GM23248 (cell line): Measurements from ENCODE around the gene ZFAND6. TPM values are rescaled to one million over a fixed set of nuclear protein-coding genes. Genes with fewer than 3 reads are reported as not detected.
"Not testable (repeated sequence)": the region's sequence is repeated elsewhere in the genome, so short reads cannot be mapped to it uniquely, and the experiment has no call there.

Source experiments
- DNase-seq: peaks from one replicate; pipeline ENCODE4 v3.0.0-alpha.2; 2015
- H2AFZ ChIP-seq: fragments of 200-600 bp; sonication (generic); 2 replicates; pipeline ENCODE4 v1.6.1; 2016; ENCODE audit warnings: antibody characterized with exemption
- H3F3A ChIP-seq: fragments of 200-600 bp; sonication (generic); 2 replicates; pipeline ENCODE4 v1.6.1; 2016; ENCODE audit warnings: mild to moderate bottlenecking, antibody characterized with exemption, mixed run types; ENCODE audit not compliant: insufficient read depth
- H3K27ac ChIP-seq: fragments of 200-600 bp; sonication (generic); 2 replicates; pipeline ENCODE4 v1.5.1; 2016; ENCODE audit warnings: mild to moderate bottlenecking
- H3K27me3 ChIP-seq: fragments of 200-600 bp; sonication (generic); replicated peaks from 2 replicates; pipeline ENCODE4 v1.6.1; 2016; ENCODE audit warnings: mild to moderate bottlenecking; ENCODE audit not compliant: insufficient read depth
- H3K36me3 ChIP-seq: fragments of 200-600 bp; sonication (generic); 2 replicates; pipeline ENCODE4 v1.6.1; 2016; ENCODE audit warnings: low read depth, mild to moderate bottlenecking
- H3K4me1 ChIP-seq: fragments of 200-600 bp; sonication (generic); 2 replicates; pipeline ENCODE4 v1.6.1; 2016; ENCODE audit warnings: mild to moderate bottlenecking; ENCODE audit not compliant: insufficient read depth
- H3K4me2 ChIP-seq: fragments of 200-600 bp; sonication (generic); one replicate; pipeline ENCODE4 v1.6.1; 2016; ENCODE audit warnings: mild to moderate bottlenecking; ENCODE audit not compliant: unreplicated experiment
- H3K4me3 ChIP-seq: fragments of 200-600 bp; sonication (generic); 2 replicates; pipeline ENCODE4 v1.5.1; 2016; ENCODE audit warnings: mild to moderate bottlenecking
- H3K79me2 ChIP-seq: fragments of 200-600 bp; sonication (generic); 2 replicates; pipeline ENCODE4 v1.6.1; 2016; ENCODE audit warnings: mild to moderate bottlenecking; ENCODE audit not compliant: insufficient read depth
- H3K9ac ChIP-seq: fragments of 200-600 bp; sonication (generic); 2 replicates; pipeline ENCODE4 v1.6.1; 2016; ENCODE audit warnings: mild to moderate bottlenecking
- H3K9me2 ChIP-seq: fragments of 200-600 bp; sonication (generic); 2 replicates; pipeline ENCODE4 v1.6.1; 2016; ENCODE audit warnings: mixed run types, mild to moderate bottlenecking, moderate library complexity; ENCODE audit not compliant: insufficient read depth
- H3K9me3 ChIP-seq: fragments of 200-600 bp; sonication (generic); one replicate; pipeline ENCODE4 v1.6.1; 2017; ENCODE audit warnings: low read depth
- H4K20me1 ChIP-seq: fragments of 200-600 bp; sonication (generic); 2 replicates; pipeline ENCODE4 v1.6.0; 2016; ENCODE audit not compliant: insufficient read depth
- EZH2 ChIP-seq: fragments of 200-600 bp; sonication (generic); IDR thresholded peaks from 2 replicates; pipeline ENCODE4 v1.6.1; 2018; ENCODE audit warnings: antibody characterized with exemption, mild to moderate bottlenecking; ENCODE audit not compliant: insufficient read depth, poor library complexity, severe bottlenecking
- EZH2phosphoT487 ChIP-seq: fragments of 200-600 bp; sonication (generic); IDR thresholded peaks from 2 replicates; pipeline ENCODE4 v1.6.1; 2018; ENCODE audit warnings: antibody characterized with exemption, moderate library complexity, mild to moderate bottlenecking, low read depth; ENCODE audit not compliant: insufficient read depth
- WGBS, 2 experiments: methylation state at CpG; one replicate each; pipeline ENCODE4 v1.1.6; 2015 to 2017; ENCODE audit warnings: low lambda C conversion rate in 2 of 2, low coverage in 1 of 2; ENCODE audit errors: missing lambda C conversion rate in 2 of 2; 5-methylcytosine and 5-hydroxymethylcytosine counted together
- in situ Hi-C: fragments of 300-500 bp; cut with MboI; formaldehyde crosslinking; loops from 2 replicates; pipeline ENCODE4 v1.15.0; 2020
- polyA plus RNA-seq: library from polyadenylated mRNA; unstranded; fragments of >200 nt; fragmentation: Nextera tagmentation; extraction: Ambion mirVana; gene quantifications from 2 replicates; pipeline ENCODE4 v1.2.1, GENCODE V29; 2016
- total RNA-seq: library from RNA; depleted of rRNA; stranded (reverse); fragments of >200 nt; shearing (Covaris generic); gene quantifications from 2 replicates; pipeline ENCODE4 v1.2.3, GENCODE V29; 2014

The ZFAND6 gene
- total and polyA plus RNA-seq, 2 experiments from 2014 or later, result 101 to 104 TPM

DNA sequence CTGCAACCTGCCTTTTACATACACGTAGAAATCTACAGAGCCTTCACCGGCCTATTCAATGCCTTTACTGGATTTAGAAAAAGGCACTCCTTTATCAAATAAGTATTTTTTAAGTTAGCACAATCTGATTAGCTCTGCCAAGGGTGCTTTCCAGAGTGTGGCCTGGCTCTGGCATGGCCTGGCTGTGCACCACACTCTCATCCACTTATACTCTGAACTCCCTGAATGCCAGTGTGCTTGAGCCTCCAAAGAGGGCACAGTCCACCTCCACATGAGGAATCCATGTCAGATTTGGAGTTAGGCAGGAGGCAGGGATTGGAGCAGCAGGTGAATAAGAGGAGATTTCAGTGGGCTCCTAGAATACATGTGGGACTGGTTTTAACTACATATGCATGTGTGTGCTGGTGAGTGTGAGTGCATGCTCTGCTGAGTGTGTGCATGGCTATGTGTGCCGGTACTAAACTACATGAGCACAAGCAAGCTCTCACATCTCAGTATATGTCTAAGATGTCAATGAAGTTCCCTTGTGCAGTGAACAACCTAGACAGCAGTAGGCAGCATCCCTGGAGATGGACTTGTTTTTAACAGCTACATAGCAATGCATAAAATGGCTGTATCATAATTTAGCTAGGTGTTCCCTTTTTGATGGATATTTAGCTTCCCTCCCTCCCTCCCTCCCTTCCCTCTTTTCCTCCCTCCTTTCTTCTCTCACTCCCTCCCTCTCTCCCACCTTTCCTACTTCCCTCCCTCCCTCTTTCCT, 17.8 kb upstream of the ZFAND6 start:
- in situ Hi-C loops, result no loop called here
- Histone ChIP-seq H3K4me1 (no peaks in the 10 kb centered on the region), H3K36me3 (no peaks in the 10 kb centered on the region), H3K9ac (no peak overlapping the region), H3K27ac (no peak overlapping the region), H2AFZ (no peak overlapping the region), H3F3A (no peaks in the 10 kb centered on the region), H3K9me2 (no peaks in the 10 kb centered on the region), H3K27me3 (no peaks in the 10 kb centered on the region), H4K20me1 (no peaks in the 10 kb centered on the region), H3K4me2 (no peak overlapping the region), H3K79me2 (no peaks in the 10 kb centered on the region), H3K4me3 (no peak overlapping the region), H3K9me3 (no peaks in the 10 kb centered on the region)
- no peak for DNase-seq
- WGBS, 2 experiments, result 86 to 93% methylated on average over 3 of the region's 3 CpGs
- TF ChIP-seq EZH2phosphoT487 (no peak), EZH2 (no peak)

DNA sequence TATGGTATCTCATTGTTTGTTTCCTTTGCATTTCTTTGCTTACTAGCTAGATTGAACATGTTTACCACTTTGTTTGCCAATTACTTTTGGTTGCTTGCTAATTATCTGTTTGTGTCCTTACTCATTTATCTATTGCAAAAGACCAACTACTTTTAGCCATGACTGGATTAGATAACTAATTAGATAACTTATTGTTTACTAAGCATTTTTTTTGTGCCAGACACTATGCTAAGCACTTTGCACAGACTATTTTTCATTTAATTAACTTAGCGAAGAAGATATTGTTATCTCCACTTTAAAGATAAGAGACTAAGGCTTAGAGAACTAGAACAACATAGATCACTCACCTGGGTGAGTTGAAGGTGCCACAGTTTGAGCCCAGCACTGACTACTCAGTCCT, 16.9 kb upstream of the ZFAND6 start:
- no peaks in the 10 kb centered on the region for H3K27me3 ChIP-seq
- no peak overlapping the region for H3K9ac ChIP-seq
- no peaks in the 10 kb centered on the region for H3K4me1 ChIP-seq
- H3K9me3 ChIP-seq, result no peaks in the 10 kb centered on the region
- no peaks in the 10 kb centered on the region for H3F3A ChIP-seq
- 95 to 100% methylated on average over 1 of the region's 1 CpG for WGBS, 2 experiments
- H3K9me2 ChIP-seq, result no peaks in the 10 kb centered on the region
- no peaks in the 10 kb centered on the region for H3K79me2 ChIP-seq
- H2AFZ ChIP-seq, result no peak overlapping the region
- H3K27ac ChIP-seq, result no peak overlapping the region
- TF ChIP-seq EZH2 (no peak), EZH2phosphoT487 (no peak)
- no peak for DNase-seq
- no peaks in the 10 kb centered on the region for H4K20me1 ChIP-seq
- H3K4me3 ChIP-seq, result no peak overlapping the region
- in situ Hi-C loops, result no loop called here
- no peak overlapping the region for H3K4me2 ChIP-seq
- H3K36me3 ChIP-seq, result no peaks in the 10 kb centered on the region

DNA sequence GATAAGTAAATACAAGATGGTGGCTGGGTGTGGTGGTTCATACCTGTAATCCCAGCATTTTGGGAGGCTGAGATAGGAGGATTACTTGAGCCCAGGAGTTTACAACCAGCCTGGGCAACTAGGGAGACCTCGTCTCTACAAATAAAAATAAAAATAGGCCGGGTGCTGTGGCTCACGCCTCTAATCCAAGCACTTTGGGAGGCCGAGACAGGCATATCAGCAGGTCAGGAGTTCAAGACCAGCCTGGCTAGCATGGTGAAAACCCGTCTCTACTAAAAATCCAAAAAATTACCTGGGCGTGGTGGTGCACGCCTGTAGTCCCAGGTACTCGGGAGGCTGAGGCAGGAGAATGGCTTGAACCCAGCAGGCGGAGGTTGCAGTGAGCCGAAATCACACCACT, 14.3 kb upstream of the ZFAND6 start:
- H3K4me1 ChIP-seq, DNase-seq, H3K36me3 ChIP-seq, H3K9me2 ChIP-seq, H3K9me3 ChIP-seq, in situ Hi-C loops, H3K27me3 ChIP-seq, H3K9ac ChIP-seq, H3F3A ChIP-seq, H3K27ac ChIP-seq, H2AFZ ChIP-seq, H3K79me2 ChIP-seq, H3K4me3 ChIP-seq, H4K20me1 ChIP-seq, H3K4me2 ChIP-seq: not testable (repeated sequence)
- 70 to 75% methylated on average over 10 of the region's 10 CpGs for WGBS, 2 experiments

DNA sequence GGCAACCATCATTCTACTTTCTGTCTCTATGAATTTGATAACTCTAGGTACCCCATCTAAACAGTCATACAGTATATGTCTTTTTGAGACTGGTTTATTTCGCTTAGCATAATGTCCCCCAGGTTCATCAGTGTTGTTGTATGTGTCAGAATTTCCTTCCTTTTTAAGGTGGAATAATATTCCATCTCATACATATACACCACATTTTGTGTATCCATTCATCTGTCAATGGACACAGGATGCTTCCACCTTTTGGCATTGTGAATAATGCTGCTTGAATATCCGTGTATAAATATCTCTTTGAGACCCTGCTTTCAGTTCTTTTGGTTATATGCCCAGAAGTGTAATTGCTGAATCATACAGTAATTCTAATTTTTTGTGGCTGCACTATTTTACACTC, 10.4 kb upstream of the ZFAND6 start:
- Histone ChIP-seq H3K4me3 (no peak overlapping the region), H3K27ac (no peak overlapping the region), H4K20me1 (no peaks in the 10 kb centered on the region), H3F3A (no peaks in the 10 kb centered on the region), H3K9me2 (no peaks in the 10 kb centered on the region), H3K79me2 (no peaks in the 10 kb centered on the region), H2AFZ (no peak overlapping the region), H3K4me2 (no peak overlapping the region), H3K4me1 (no peaks in the 10 kb centered on the region), H3K9me3 (no peaks in the 10 kb centered on the region), H3K9ac (no peak overlapping the region), H3K27me3 (no peaks in the 10 kb centered on the region), H3K36me3 (no peaks in the 10 kb centered on the region)
- no peak for DNase-seq
- in situ Hi-C loops, result no loop called here
- WGBS, 2 experiments, result 53 to 54% methylated on average over 2 of the region's 2 CpGs
- TF ChIP-seq EZH2phosphoT487 (no peak), EZH2 (no peak)
